Nephron progenitor cell (in vitro differentiated cells): ENCODE results near the gene ABCE1.
A peak's percentile ranks its signal among the peaks of the same experiment; 100 is the strongest.
"Not testable (repeated sequence)": the region's sequence is repeated elsewhere in the genome, so short reads cannot be mapped to it uniquely, and the experiment has no call there.

Experiments
- DNase-seq: peaks from one replicate; pipeline ENCODE4 v3.0.0; 2021
- H3K27ac Mint-ChIP-seq: 2 replicates; pipeline ENCODE4 v1.8.0; 2021; ENCODE audit warnings: mild to moderate bottlenecking, moderate library complexity, mixed read lengths
- H3K27me3 Mint-ChIP-seq: 2 replicates; pipeline ENCODE4 v1.8.0; 2021; ENCODE audit warnings: mild to moderate bottlenecking, low read depth, mixed read lengths; ENCODE audit not compliant: poor library complexity
- H3K36me3 Mint-ChIP-seq: 2 replicates; pipeline ENCODE4 v1.8.0; 2021; ENCODE audit warnings: low read depth, mixed read lengths
- H3K4me1 Mint-ChIP-seq: 2 replicates; pipeline ENCODE4 v1.8.0; 2021; ENCODE audit warnings: mixed read lengths
- H3K4me3 Mint-ChIP-seq: 2 replicates; pipeline ENCODE4 v1.8.0; 2021; ENCODE audit warnings: mild to moderate bottlenecking, moderate library complexity, mixed read lengths
- H3K9me3 Mint-ChIP-seq: 2 replicates; pipeline ENCODE4 v1.8.0; 2021; ENCODE audit warnings: mild to moderate bottlenecking, moderate library complexity, mixed read lengths
- CTCF ChIP-seq: fragments of 200-600 bp; sonication (generic); IDR thresholded peaks from 2 replicates; pipeline ENCODE4 v1.5.0; 2021; ENCODE audit warnings: antibody characterized with exemption

ABCE1 gene

GRCh38 chr4:145108128-145108527, 10.0 kb downstream of the ABCE1 start:
- Mint-ChIP-seq H3K4me1 (no peaks in the 10 kb centered on the region), H3K27ac (no peak overlapping the region), H3K27me3 (no peaks in the 10 kb centered on the region), H3K4me3 (no peak overlapping the region), H3K36me3 (peaks cover 50% of the 10 kb centered on the region), H3K9me3 (no peaks in the 10 kb centered on the region)
- TF ChIP-seq CTCF: no peak
- DNase-seq: no peak

GRCh38 chr4:145125396-145125795, 27.3 kb downstream of the ABCE1 start:
- H3K27ac Mint-ChIP-seq: peak overlapping the region; percentile 30
- no peaks in the 10 kb centered on the region for H3K27me3 Mint-ChIP-seq
- no peak for DNase-seq
- TF ChIP-seq CTCF: no peak
- no peaks in the 10 kb centered on the region for H3K4me1 Mint-ChIP-seq
- no peak overlapping the region for H3K4me3 Mint-ChIP-seq
- H3K9me3 Mint-ChIP-seq: no peaks in the 10 kb centered on the region
- peaks cover 72% of the 10 kb centered on the region for H3K36me3 Mint-ChIP-seq

- peaks cover 5% of the 10 kb centered on the region for H3K4me1 Mint-ChIP-seq
- peaks cover 42% of the 10 kb centered on the region for H3K36me3 Mint-ChIP-seq
- H3K4me3 Mint-ChIP-seq: no peak overlapping the region
- no peaks in the 10 kb centered on the region for H3K9me3 Mint-ChIP-seq
- TF ChIP-seq CTCF: no peak
- no peaks in the 10 kb centered on the region for H3K27me3 Mint-ChIP-seq
- DNase-seq: no peak
- peak overlapping the region; percentile 29 for H3K27ac Mint-ChIP-seq
These were observed 32.0 kb downstream of the ABCE1 start for GRCh38 chr4:145130130-145130529.

- H3K4me3 Mint-ChIP-seq: no peak overlapping the region
- H3K27ac Mint-ChIP-seq: peak overlapping the region; percentile 86
- no peaks in the 10 kb centered on the region for H3K9me3 Mint-ChIP-seq
These were observed 32.8 kb downstream of the ABCE1 start for GRCh38 chr4:145130788-145131399.

GRCh38 chr4:145131848-145132247, 33.7 kb downstream of the ABCE1 start:
- Mint-ChIP-seq H3K36me3 (peaks cover 29% of the 10 kb centered on the region), H3K4me3 (no peak overlapping the region), H3K27me3 (no peaks in the 10 kb centered on the region), H3K27ac (peak overlapping the region; percentile 66), H3K9me3 (no peaks in the 10 kb centered on the region), H3K4me1 (peaks cover 5% of the 10 kb centered on the region)
- no peak for DNase-seq
- no peak for TF ChIP-seq CTCF

More at GRCh38 chr4:145130788-145131399, 32.8 kb downstream of the ABCE1 start:
- DNase-seq: no peak
- TF ChIP-seq CTCF: no peak
- peaks cover 36% of the 10 kb centered on the region for H3K36me3 Mint-ChIP-seq
- peaks cover 5% of the 10 kb centered on the region for H3K4me1 Mint-ChIP-seq
- H3K27me3 Mint-ChIP-seq: no peaks in the 10 kb centered on the region

- peak overlapping the region; percentile 94 for H3K27ac Mint-ChIP-seq
- H3K36me3 Mint-ChIP-seq: peaks cover 32% of the 10 kb centered on the region
- no peak for TF ChIP-seq CTCF
- no peaks in the 10 kb centered on the region for H3K27me3 Mint-ChIP-seq
- peaks cover 5% of the 10 kb centered on the region for H3K4me1 Mint-ChIP-seq
- no peak for DNase-seq
- no peak overlapping the region for H3K4me3 Mint-ChIP-seq
- H3K9me3 Mint-ChIP-seq: no peaks in the 10 kb centered on the region
These were observed 34.5 kb downstream of the ABCE1 start for GRCh38 chr4:145132511-145133098.

- not testable (repeated sequence) for DNase-seq, H3K4me3 Mint-ChIP-seq, H3K9me3 Mint-ChIP-seq, H3K27ac Mint-ChIP-seq, H3K4me1 Mint-ChIP-seq, H3K27me3 Mint-ChIP-seq
- H3K36me3 Mint-ChIP-seq: peaks cover 44% of the 10 kb centered on the region
These were observed 38.1 kb downstream of the ABCE1 start for GRCh38 chr4:145136219-145136618.
